Measurements from ENCODE around the gene WDR6.

- TF ChIP-seq CTCF (IDR thresholded peaks at IDR 0.05) (no peak), POLR2A (IDR thresholded peaks at IDR 0.05; ENCODE audit: low read length) (no peak), ESRRA (IDR thresholded peaks at IDR 0.05; ENCODE audit: borderline replicate concordance, low read length) (no peak), ZNF302 (CRISPR knock-in tag; IDR thresholded peaks at IDR 0.05) (no peak), MAFK (IDR thresholded peaks at IDR 0.05; ENCODE audit: partially characterized antibody) (no peak), USF2 (IDR thresholded peaks at IDR 0.05) (no peak), ZFP36 (IDR thresholded peaks at IDR 0.05; ENCODE audit: borderline replicate concordance, partially characterized antibody) (no peak), EHMT2 (IDR thresholded peaks at IDR 0.05; ENCODE audit: low read depth) (no peak), ZC3H11A (IDR thresholded peaks at IDR 0.05) (no peak), MAX (IDR thresholded peaks at IDR 0.05) (no peak), CHD4 (IDR thresholded peaks at IDR 0.05; ENCODE audit: borderline replicate concordance) (no peak), SMC3 (IDR thresholded peaks at IDR 0.05) (no peak)
- TF ChIP-seq, protein P1, sequence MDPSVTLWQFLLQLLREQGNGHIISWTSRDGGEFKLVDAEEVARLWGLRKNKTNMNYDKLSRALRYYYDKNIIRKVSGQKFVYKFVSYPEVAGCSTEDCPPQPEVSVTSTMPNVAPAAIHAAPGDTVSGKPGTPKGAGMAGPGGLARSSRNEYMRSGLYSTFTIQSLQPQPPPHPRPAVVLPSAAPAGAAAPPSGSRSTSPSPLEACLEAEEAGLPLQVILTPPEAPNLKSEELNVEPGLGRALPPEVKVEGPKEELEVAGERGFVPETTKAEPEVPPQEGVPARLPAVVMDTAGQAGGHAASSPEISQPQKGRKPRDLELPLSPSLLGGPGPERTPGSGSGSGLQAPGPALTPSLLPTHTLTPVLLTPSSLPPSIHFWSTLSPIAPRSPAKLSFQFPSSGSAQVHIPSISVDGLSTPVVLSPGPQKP (IDR thresholded peaks at IDR 0.05; ENCODE audit: low read depth, low read length): no peak
Observed at GRCh38 chr3:49005303-49005680, 1.9 kb upstream of the WDR6 start.
